IMR-90 (cell line): ENCODE data around the gene SMIM22. TPM values are rescaled to one million over a fixed set of nuclear protein-coding genes. Genes with fewer than 3 reads are reported as not detected.

Experiments
- ATAC-seq: fragments of 200-7000 bp; cut with Tn5 transposase; 2 replicates; pipeline ENCODE4 v1.9.1; 2020; ENCODE audit warnings: low read depth, mild to moderate bottlenecking, moderate library complexity
- BruUV-seq: library from RNA; stranded (reverse); fragments of 400-500 nt; replicated peaks from 2 replicates; lab custom pipeline; 2021; lab: Mats Ljungman, UMichigan
- CTCF ChIA-PET: fragments of 300-600 bp; formaldehyde crosslinking; extraction: SDS; loops from one replicate; lab custom pipeline; 2021; ENCODE audit warnings: antibody characterized with exemption; lab: Yijun Ruan, JAX
- POLR2A ChIA-PET: fragments of 300-600 bp; sonication (Branson Sonifier 250); formaldehyde crosslinking; loops from one replicate; lab custom pipeline; 2022; ENCODE audit warnings: antibody characterized with exemption; ENCODE audit not compliant: unreplicated experiment; lab: Charles Lee
- DNase-seq: peaks from one replicate; pipeline ENCODE4 v3.0.0; 2013
- H2AFZ ChIP-seq: replicated peaks from 2 replicates; pipeline ENCODE3; 2013; ENCODE audit warnings: low read length, mild to moderate bottlenecking; ENCODE audit not compliant: poor library complexity
- H2AK5ac ChIP-seq: 2 replicates; pipeline ENCODE4 v1.6.1; 2013; ENCODE audit warnings: low read depth, low read length, inconsistent platforms
- H2AK9ac ChIP-seq: replicated peaks from 2 replicates; pipeline ENCODE3; 2013; ENCODE audit warnings: mild to moderate bottlenecking, low read depth, low read length, moderate library complexity; ENCODE audit not compliant: poor library complexity
- H2BK120ac ChIP-seq: 2 replicates; pipeline ENCODE4 v1.6.1; 2013; ENCODE audit warnings: low read depth, low read length, inconsistent platforms
- H2BK15ac ChIP-seq: 3 replicates; pipeline ENCODE4 v1.6.1; 2013; ENCODE audit warnings: low read depth, low read length, inconsistent platforms
- H2BK20ac ChIP-seq: 2 replicates; pipeline ENCODE4 v1.6.1; 2013; ENCODE audit warnings: low read depth, mild to moderate bottlenecking, inconsistent platforms, low read length, moderate library complexity
- H2BK5ac ChIP-seq: 2 replicates; pipeline ENCODE4 v1.6.1; 2013; ENCODE audit warnings: mild to moderate bottlenecking, low read depth, low read length, inconsistent platforms; ENCODE audit not compliant: poor library complexity, severe bottlenecking
- H3K14ac ChIP-seq: replicated peaks from 2 replicates; pipeline ENCODE4 v1.6.1; 2013; ENCODE audit warnings: low read depth, low read length, inconsistent platforms
- H3K18ac ChIP-seq: 2 replicates; pipeline ENCODE4 v1.6.1; 2013; ENCODE audit warnings: low read depth, low read length, control low read depth
- H3K23ac ChIP-seq: 2 replicates; pipeline ENCODE4 v1.6.1; 2013; ENCODE audit warnings: low read depth, low read length, inconsistent platforms
- H3K27ac ChIP-seq: 2 replicates; pipeline ENCODE4 v1.5.1; 2013; ENCODE audit warnings: mild to moderate bottlenecking, control low read depth, low read length; ENCODE audit not compliant: insufficient read depth
- H3K27me3 ChIP-seq: 2 replicates; pipeline ENCODE4 v1.6.1; 2013; ENCODE audit warnings: low read length; ENCODE audit not compliant: control insufficient read depth, insufficient read depth
- H3K36me3 ChIP-seq: 2 replicates; pipeline ENCODE4 v1.6.1; 2013; ENCODE audit warnings: low read length, mixed read lengths; ENCODE audit not compliant: control insufficient read depth, insufficient read depth
- H3K4ac ChIP-seq: 2 replicates; pipeline ENCODE4 v1.6.1; 2013; ENCODE audit warnings: low read depth, low read length, inconsistent platforms
- H3K4me1 ChIP-seq: 2 replicates; pipeline ENCODE4 v1.6.1; 2013; ENCODE audit warnings: low read length, mixed read lengths; ENCODE audit not compliant: control insufficient read depth, insufficient read depth
- H3K4me2 ChIP-seq: 2 replicates; pipeline ENCODE4 v1.6.1; 2013; ENCODE audit warnings: low read depth, mild to moderate bottlenecking, control low read depth, low read length, moderate library complexity
- H3K4me3 ChIP-seq: 2 replicates; pipeline ENCODE4 v1.5.1; 2013; ENCODE audit warnings: low read depth, mild to moderate bottlenecking, control low read depth, low read length, moderate library complexity; ENCODE audit not compliant: insufficient read depth
- H3K56ac ChIP-seq: 2 replicates; pipeline ENCODE4 v1.6.1; 2013; ENCODE audit warnings: low read length, inconsistent platforms; ENCODE audit not compliant: insufficient read depth; ENCODE audit errors: extremely low read depth
- H3K79me1 ChIP-seq, 2 experiments: 2 replicates each; pipeline ENCODE4 v1.6.1; 2013; ENCODE audit warnings: low read length in 2 of 2, inconsistent platforms in 1 of 2, low read depth in 1 of 2
- H3K9ac ChIP-seq: 2 replicates; pipeline ENCODE4 v1.6.1; 2013; ENCODE audit warnings: low read depth, low read length, control low read depth
- H3K9me1 ChIP-seq: 2 replicates; pipeline ENCODE4 v1.6.1; 2013; ENCODE audit warnings: low read length, inconsistent platforms; ENCODE audit not compliant: insufficient read depth
- H3K9me3 ChIP-seq: 2 replicates; pipeline ENCODE4 v1.6.1; 2013; ENCODE audit warnings: low read length; ENCODE audit not compliant: control insufficient read depth, insufficient read depth
- H4K20me1 ChIP-seq: 2 replicates; pipeline ENCODE4 v1.6.1; 2013; ENCODE audit warnings: low read length, inconsistent platforms; ENCODE audit not compliant: insufficient read depth
- H4K5ac ChIP-seq: 2 replicates; pipeline ENCODE4 v1.6.1; 2013; ENCODE audit warnings: mild to moderate bottlenecking, low read depth, low read length, control low read depth
- H4K8ac ChIP-seq, 2 experiments: 2 replicates each; pipeline ENCODE4 v1.6.1; 2013; ENCODE audit warnings: low read depth in 2 of 2, low read length in 2 of 2, control low read depth in 1 of 2, inconsistent platforms in 1 of 2
- H4K91ac ChIP-seq: 2 replicates; pipeline ENCODE4 v1.6.1; 2013; ENCODE audit warnings: low read depth, low read length, inconsistent platforms; ENCODE audit not compliant: insufficient read depth
- BHLHE40 ChIP-seq: fragments of 150-350 bp; IDR thresholded peaks from 2 replicates; pipeline ENCODE4 v1.6.1; 2016; ENCODE audit warnings: mild to moderate bottlenecking, low read depth, low read length
- CEBPB ChIP-seq: IDR thresholded peaks from 2 replicates; pipeline ENCODE4 v1.6.1; 2012; ENCODE audit warnings: low read depth, low read length, improper control_type of control experiment
- CHD1 ChIP-seq: IDR thresholded peaks from 2 replicates; pipeline ENCODE4 v1.6.1; 2012; ENCODE audit warnings: low read depth, low read length, improper control_type of control experiment
- FOS ChIP-seq: fragments of 150-350 bp; IDR thresholded peaks from 2 replicates; pipeline ENCODE4 v1.6.1; 2016; ENCODE audit warnings: low read depth, low read length
- MAFK ChIP-seq: IDR thresholded peaks from 2 replicates; pipeline ENCODE4 v1.6.1; 2012; ENCODE audit warnings: low read depth, low read length, improper control_type of control experiment
- MAZ ChIP-seq: IDR thresholded peaks from 2 replicates; pipeline ENCODE4 v1.6.1; 2012; ENCODE audit warnings: low read depth, mild to moderate bottlenecking, low read length, improper control_type of control experiment, moderate library complexity, borderline replicate concordance
- MXI1 ChIP-seq: IDR thresholded peaks from 2 replicates; pipeline ENCODE4 v1.6.1; 2012; ENCODE audit warnings: low read depth, mild to moderate bottlenecking, low read length, moderate library complexity, borderline replicate concordance
- NFE2L2 ChIP-seq: fragments of 150-350 bp; IDR thresholded peaks from 2 replicates; pipeline ENCODE4 v1.6.1; 2016; ENCODE audit warnings: low read depth, mild to moderate bottlenecking, low read length
- POLR2A ChIP-seq: IDR thresholded peaks from 2 replicates; pipeline ENCODE4 v1.6.1; 2012; ENCODE audit warnings: mild to moderate bottlenecking, low read depth, low read length
- RCOR1 ChIP-seq: IDR thresholded peaks from 2 replicates; pipeline ENCODE4 v1.6.1; 2012; ENCODE audit warnings: mild to moderate bottlenecking, low read length, improper control_type of control experiment; ENCODE audit not compliant: insufficient replicate concordance
- RFX5 ChIP-seq: IDR thresholded peaks from 2 replicates; pipeline ENCODE4 v1.8.0; 2012; ENCODE audit warnings: low read depth, mild to moderate bottlenecking, low read length, moderate library complexity
- SMC3 ChIP-seq: fragments of 150-350 bp; IDR thresholded peaks from 2 replicates; pipeline ENCODE4 v1.6.1; 2016; ENCODE audit warnings: low read depth, mild to moderate bottlenecking, antibody characterized with exemption, low read length, moderate library complexity
- WGBS, 2 experiments: methylation state at CpG; one replicate each; pipeline versions ENCODE4 v1.1.5 to v1.1.7; 2013; ENCODE audit warnings: missing lambda C conversion rate in 2 of 2; ENCODE audit not compliant: insufficient read length in 1 of 2; ENCODE audit errors: extremely low coverage in 2 of 2; 5-methylcytosine and 5-hydroxymethylcytosine counted together
- dilution Hi-C: fragments of 300-500 bp; cut with HindIII; formaldehyde crosslinking; loops from one replicate; pipeline ENCODE4 v1.14.3; 2018; ENCODE audit warnings: low sequenced_read_pairs; ENCODE audit not compliant: unreplicated experiment
- in situ Hi-C: fragments of 300-500 bp; cut with MboI; formaldehyde crosslinking; loops from 3 replicates; pipeline ENCODE4 v1.14.3; 2019; ENCODE audit warnings: low sequenced_read_pairs, inconsistent platforms, mixed read lengths
- intact Hi-C: fragments of 100-400 bp; cut with micrococcal nuclease; formaldehyde crosslinking; loops from 2 replicates; pipeline ENCODE4 v1.10.0; 2022
- polyA plus RNA-seq, 3 experiments: library from polyadenylated mRNA; depleted of rRNA; stranded (reverse); fragments of >200 nt; gene quantifications; 2 replicates each; pipeline ENCODE4 v1.2.3, GENCODE V29; 2012; ENCODE audit warnings: low replicate concordance in 1 of 3
- total RNA-seq: library from RNA; depleted of rRNA; stranded (reverse); fragments of >200 nt; gene quantifications from 2 replicates; pipeline ENCODE4 v1.2.3, GENCODE V29; 2012
- TF ChIP-seq, protein P1 (sequence below): conservative IDR thresholded peaks from 2 replicates; pipeline ENCODE4 v1.5.1; 2012; ENCODE audit warnings: mild to moderate bottlenecking, low read depth, low read length, improper control_type of control experiment
- TF ChIP-seq, protein P2 (sequence below): fragments of 150-350 bp; IDR thresholded peaks from 2 replicates; pipeline ENCODE4 v1.6.1; 2016; ENCODE audit warnings: low read depth, mild to moderate bottlenecking, low read length, moderate library complexity, borderline replicate concordance

SMIM22 gene
- total and polyA plus RNA-seq, 2 of the 4 experiments (the other 2 are of a cell fraction), result not detected

DNA sequence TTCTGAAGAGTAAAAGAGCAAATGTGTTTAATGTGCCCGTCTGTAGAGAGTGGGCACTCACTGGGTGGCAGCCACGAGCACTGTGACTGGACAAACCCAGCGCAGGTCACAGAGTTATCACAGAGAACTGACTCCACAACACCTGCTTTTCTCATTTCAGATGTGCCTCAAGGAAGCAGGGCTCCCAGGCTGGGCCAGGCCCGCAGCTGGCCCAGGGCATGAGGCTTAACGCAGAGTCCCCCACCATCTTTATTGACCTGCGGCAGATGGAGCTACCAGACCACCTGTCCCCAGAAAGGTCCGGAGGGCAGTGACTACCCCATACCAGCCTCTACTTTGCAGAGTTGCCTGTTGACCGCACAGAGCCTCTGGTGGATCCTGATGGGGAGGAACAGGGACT is 49.0 kb upstream of the SMIM22 start:
- 0 out of 4 replicates have a peak, but pooled peaks cover 0 to 4% of the 10 kb centered on the region in 2 experiments for H3K79me1 ChIP-seq
- no peaks in the 10 kb centered on the region for H3K4me1 ChIP-seq
- no peak overlapping the region for H3K18ac ChIP-seq
- H2BK15ac ChIP-seq, result no peak overlapping the region
- no peak overlapping the region for H2BK5ac ChIP-seq
- no peak overlapping the region for H2AK9ac ChIP-seq
- DNase-seq (no peak), ATAC-seq (0 out of 2 replicates have a peak, but pooled peaks have one; percentile 12)
- CTCF ChIA-PET, result no interaction called here
- H3K9me3 ChIP-seq, result no peaks in the 10 kb centered on the region
- H2AK5ac ChIP-seq, result no peak overlapping the region
- POLR2A ChIA-PET, result no interaction called here
- H3K4ac ChIP-seq, result no peak overlapping the region
- BruUV-seq, result no TSS peak
- no peak overlapping the region for H3K23ac ChIP-seq
- H3K9ac ChIP-seq, result no peak overlapping the region
- H2BK120ac ChIP-seq, result no peak overlapping the region
- H3K14ac ChIP-seq, result no peak overlapping the region
- H3K36me3 ChIP-seq, result peaks cover 8% of the 10 kb centered on the region
- no peaks in the 10 kb centered on the region for H3K9me1 ChIP-seq
- no peak overlapping the region for H3K4me3 ChIP-seq
- no peak for TF ChIP-seq NFE2L2
- no peak for TF ChIP-seq MAFK
- no peak for TF ChIP-seq MXI1
- no peak for TF ChIP-seq POLR2A
- TF ChIP-seq CHD1, result no peak
- no peak for TF ChIP-seq RFX5
- TF ChIP-seq MAZ, result no peak
- no peak for TF ChIP-seq SMC3
- TF ChIP-seq, protein P1, sequence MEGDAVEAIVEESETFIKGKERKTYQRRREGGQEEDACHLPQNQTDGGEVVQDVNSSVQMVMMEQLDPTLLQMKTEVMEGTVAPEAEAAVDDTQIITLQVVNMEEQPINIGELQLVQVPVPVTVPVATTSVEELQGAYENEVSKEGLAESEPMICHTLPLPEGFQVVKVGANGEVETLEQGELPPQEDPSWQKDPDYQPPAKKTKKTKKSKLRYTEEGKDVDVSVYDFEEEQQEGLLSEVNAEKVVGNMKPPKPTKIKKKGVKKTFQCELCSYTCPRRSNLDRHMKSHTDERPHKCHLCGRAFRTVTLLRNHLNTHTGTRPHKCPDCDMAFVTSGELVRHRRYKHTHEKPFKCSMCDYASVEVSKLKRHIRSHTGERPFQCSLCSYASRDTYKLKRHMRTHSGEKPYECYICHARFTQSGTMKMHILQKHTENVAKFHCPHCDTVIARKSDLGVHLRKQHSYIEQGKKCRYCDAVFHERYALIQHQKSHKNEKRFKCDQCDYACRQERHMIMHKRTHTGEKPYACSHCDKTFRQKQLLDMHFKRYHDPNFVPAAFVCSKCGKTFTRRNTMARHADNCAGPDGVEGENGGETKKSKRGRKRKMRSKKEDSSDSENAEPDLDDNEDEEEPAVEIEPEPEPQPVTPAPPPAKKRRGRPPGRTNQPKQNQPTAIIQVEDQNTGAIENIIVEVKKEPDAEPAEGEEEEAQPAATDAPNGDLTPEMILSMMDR, result no peak
- TF ChIP-seq BHLHE40, result no peak
- TF ChIP-seq, protein P2, sequence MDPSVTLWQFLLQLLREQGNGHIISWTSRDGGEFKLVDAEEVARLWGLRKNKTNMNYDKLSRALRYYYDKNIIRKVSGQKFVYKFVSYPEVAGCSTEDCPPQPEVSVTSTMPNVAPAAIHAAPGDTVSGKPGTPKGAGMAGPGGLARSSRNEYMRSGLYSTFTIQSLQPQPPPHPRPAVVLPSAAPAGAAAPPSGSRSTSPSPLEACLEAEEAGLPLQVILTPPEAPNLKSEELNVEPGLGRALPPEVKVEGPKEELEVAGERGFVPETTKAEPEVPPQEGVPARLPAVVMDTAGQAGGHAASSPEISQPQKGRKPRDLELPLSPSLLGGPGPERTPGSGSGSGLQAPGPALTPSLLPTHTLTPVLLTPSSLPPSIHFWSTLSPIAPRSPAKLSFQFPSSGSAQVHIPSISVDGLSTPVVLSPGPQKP, result no peak
- TF ChIP-seq CEBPB, result no peak
- TF ChIP-seq RCOR1, result no peak
- no peak for TF ChIP-seq FOS
- intact Hi-C loops, result no loop called here
- H3K4me2 ChIP-seq, result no peak overlapping the region
- H3K27ac ChIP-seq, result no peak overlapping the region
- no peak overlapping the region for H2BK20ac ChIP-seq
- no peak overlapping the region for H4K8ac ChIP-seq
- H3K56ac ChIP-seq, result no peak overlapping the region
- H2AFZ ChIP-seq, result no peak overlapping the region
- 73% methylated on average over 2 of the region's 8 CpGs; no CpG with 5 or more reads in 1 of the 2 experiments for WGBS, 2 experiments
- no peak overlapping the region for H4K5ac ChIP-seq
- no peaks in the 10 kb centered on the region for H4K20me1 ChIP-seq
- in situ Hi-C loops, result no loop called here
- no peak overlapping the region for H4K91ac ChIP-seq
- H3K27me3 ChIP-seq, result no peaks in the 10 kb centered on the region
- dilution Hi-C loops, result no loop called here
